Large intestine (tissue), 3 donors: ENCODE measurements around the gene TTC12. TPM values are rescaled to one million over a fixed set of nuclear protein-coding genes. Genes with fewer than 3 reads are reported as not detected.

Experiments
- DNase-seq, 2 donors: peaks; one replicate each; pipeline versions ENCODE4 v3.0.0 to v3.0.0-alpha.2; 2013
- H3K27ac ChIP-seq: one replicate; pipeline ENCODE4 v1.5.1; 2013; ENCODE audit warnings: low read length
- H3K27me3 ChIP-seq: 2 replicates; pipeline ENCODE4 v1.6.1; 2013; ENCODE audit warnings: low read length; ENCODE audit not compliant: control insufficient read depth, insufficient read depth
- H3K36me3 ChIP-seq: 2 replicates; pipeline ENCODE4 v1.6.1; 2013; ENCODE audit warnings: low read length; ENCODE audit not compliant: control insufficient read depth, insufficient read depth
- H3K4me1 ChIP-seq: one replicate; pipeline ENCODE4 v1.6.1; 2013; ENCODE audit warnings: low read length; ENCODE audit not compliant: control insufficient read depth, insufficient read depth
- H3K4me3 ChIP-seq: one replicate; pipeline ENCODE4 v1.5.1; 2013; ENCODE audit warnings: low read length
- H3K9me3 ChIP-seq: one replicate; pipeline ENCODE4 v1.6.1; 2013; ENCODE audit warnings: mild to moderate bottlenecking, low read depth, low read length, moderate library complexity; ENCODE audit not compliant: control insufficient read depth
- WGBS: methylation state at CpG from one replicate; pipeline ENCODE4 v1.1.5; 2013; ENCODE audit warnings: low lambda C conversion rate; ENCODE audit not compliant: insufficient coverage; 5-methylcytosine and 5-hydroxymethylcytosine counted together
- polyA plus RNA-seq: library from polyadenylated mRNA; unstranded; fragments of 120-200 nt; gene quantifications from one replicate; pipeline ENCODE4 v1.2.1, GENCODE V29; 2013

TTC12 gene
- polyA plus RNA-seq, 1 donor, result 17.6 TPM

DNA sequence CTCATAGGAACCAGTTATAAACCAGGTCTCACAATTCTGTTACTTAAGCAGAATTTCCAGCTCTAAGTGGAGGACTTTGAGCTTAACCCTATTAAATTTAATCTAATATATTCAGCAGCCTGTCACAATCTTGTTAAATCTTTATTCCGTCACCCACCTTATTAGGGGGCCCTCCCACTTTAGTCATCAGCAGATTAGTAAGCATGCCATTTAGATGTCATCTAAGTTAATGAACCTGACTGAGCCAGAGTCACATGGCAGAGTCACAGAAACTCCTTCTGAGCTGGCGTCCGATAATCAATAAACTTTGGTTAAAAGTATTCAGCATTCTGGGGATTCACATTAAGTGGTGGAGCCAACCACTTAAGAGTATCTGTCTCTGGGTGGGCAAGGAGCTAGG, 35.1 kb downstream of the TTC12 start:
- 83% methylated on average over 1 of the region's 3 CpGs for WGBS
- no peaks in the 10 kb centered on the region for H3K27me3 ChIP-seq
- H3K36me3 ChIP-seq, result peaks cover 14% of the 10 kb centered on the region
- no peak overlapping the region for H3K4me3 ChIP-seq
- no peak overlapping the region for H3K27ac ChIP-seq
- peaks cover 4% of the 10 kb centered on the region for H3K4me1 ChIP-seq
- no peaks in the 10 kb centered on the region for H3K9me3 ChIP-seq
- DNase-seq, result no peak

DNA sequence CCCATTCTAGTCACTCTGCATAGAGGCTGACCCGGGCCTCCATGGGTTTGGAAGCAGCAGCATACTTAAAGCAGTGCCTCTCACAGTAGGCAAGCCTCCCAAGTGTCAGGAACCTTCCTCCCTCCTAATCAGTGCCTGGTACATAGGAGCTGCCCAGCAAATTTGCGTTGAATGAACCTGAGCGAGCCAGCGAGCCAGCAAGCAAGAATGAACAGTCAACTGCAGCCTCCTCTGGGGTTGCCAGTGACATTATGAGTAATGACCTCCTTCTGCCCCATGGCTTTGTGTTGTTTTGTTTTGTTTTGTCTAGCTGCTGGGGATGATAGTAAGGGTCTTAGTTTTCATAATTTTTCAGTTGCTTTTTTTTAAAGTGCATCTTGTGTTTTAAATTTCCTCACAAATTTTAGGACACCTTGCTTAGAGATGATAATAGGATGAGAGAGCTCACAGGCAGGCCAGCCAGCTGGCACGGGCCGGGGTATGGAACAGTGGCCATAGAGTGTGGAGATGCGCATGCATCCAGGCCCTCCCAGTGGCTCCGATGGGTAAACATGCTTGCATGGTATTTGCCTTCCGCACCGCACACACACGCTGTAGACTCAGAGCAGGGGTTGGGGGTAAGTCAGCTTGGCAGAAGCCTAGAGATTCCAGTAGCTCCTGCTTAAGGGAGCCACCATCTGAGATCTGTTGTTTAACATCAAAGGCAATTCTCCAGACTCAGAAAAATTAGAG, 36.1 kb downstream of the TTC12 start:
- H3K36me3 ChIP-seq, result peaks cover 13% of the 10 kb centered on the region
- WGBS, result no CpG with 5 or more reads among the region's 11 CpGs
- H3K9me3 ChIP-seq, result peaks cover 3% of the 10 kb centered on the region
- H3K27ac ChIP-seq, result no peak overlapping the region
- H3K27me3 ChIP-seq, result no peaks in the 10 kb centered on the region
- no peak overlapping the region for H3K4me3 ChIP-seq
- peaks cover 4% of the 10 kb centered on the region for H3K4me1 ChIP-seq
- no peak for DNase-seq

DNA sequence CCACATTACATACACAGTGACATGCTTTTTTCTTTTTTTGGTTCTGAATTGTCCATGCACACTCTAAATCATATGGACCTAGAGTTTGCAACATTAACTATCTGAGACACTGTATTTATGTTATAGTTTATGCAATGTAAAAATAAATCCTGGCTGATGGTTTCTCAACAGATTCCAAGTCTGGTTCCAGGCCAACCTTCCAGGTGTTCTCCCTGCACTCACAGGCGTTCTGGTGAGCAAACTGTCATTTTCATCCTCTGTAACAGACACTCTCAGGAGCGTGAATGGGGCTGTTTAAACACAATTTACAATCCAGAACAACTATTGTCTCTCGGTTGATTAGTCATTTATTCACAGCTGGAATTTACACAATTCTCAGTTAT, 36.7 kb downstream of the TTC12 start:
- Histone ChIP-seq H3K27ac (peak overlapping the region; percentile 9), H3K4me1 (peaks cover 4% of the 10 kb centered on the region), H3K36me3 (peaks cover 13% of the 10 kb centered on the region), H3K4me3 (no peak overlapping the region), H3K9me3 (peaks cover 3% of the 10 kb centered on the region), H3K27me3 (no peaks in the 10 kb centered on the region)
- WGBS, result no CpG with 5 or more reads among the region's 3 CpGs
- DNase-seq, result no peak

DNA sequence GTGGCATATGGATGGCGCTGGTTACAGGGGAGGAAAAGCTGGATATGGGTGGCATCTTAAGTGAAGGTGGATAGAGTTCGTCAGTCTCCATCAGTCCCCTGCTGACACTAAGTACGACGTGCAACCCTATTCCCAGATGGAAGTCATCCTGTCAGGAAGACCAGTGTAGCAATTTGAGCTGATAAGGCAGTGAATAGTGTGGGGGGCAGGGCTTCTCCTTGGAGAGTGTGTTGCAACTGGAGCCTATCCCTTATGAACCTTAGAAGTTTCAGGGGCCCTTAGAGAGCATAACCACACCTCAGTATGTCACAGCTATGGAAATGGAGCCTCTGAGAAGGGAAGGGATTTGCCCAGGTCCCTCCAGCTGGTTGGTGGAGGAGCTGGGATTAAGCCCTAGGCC, 37.1 kb downstream of the TTC12 start:
- Histone ChIP-seq H3K4me1 (peaks cover 4% of the 10 kb centered on the region), H3K9me3 (peaks cover 3% of the 10 kb centered on the region), H3K4me3 (no peak overlapping the region), H3K27ac (peak overlapping the region; percentile 64), H3K27me3 (no peaks in the 10 kb centered on the region), H3K36me3 (peaks cover 16% of the 10 kb centered on the region)
- DNase-seq, result peak; percentile 71 to 84
- WGBS, result 20% methylated on average over 1 of the region's 4 CpGs

DNA sequence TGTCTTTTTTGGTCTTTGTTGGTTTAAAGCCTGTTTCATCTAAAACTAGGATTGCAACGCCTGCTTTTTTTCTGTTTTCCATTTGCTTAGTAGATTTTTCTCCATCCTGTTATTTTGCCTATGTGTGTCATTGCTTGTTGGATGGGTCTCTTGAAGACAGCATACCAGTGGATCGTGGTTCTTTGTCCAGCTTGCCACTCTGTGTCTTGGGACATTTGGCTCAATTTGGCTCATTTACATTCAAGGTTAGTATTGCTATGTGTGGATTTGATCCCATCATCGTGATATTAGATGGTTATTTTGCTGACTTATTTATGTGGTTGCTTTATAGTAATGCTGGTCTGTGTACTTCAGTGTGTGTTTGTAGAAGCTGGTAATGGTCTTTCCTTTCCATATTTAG, 41.8 kb downstream of the TTC12 start:
- Histone ChIP-seq H3K27me3 (no peaks in the 10 kb centered on the region), H3K9me3 (peaks cover 3% of the 10 kb centered on the region), H3K36me3 (peaks cover 36% of the 10 kb centered on the region), H3K4me1 (peaks cover 4% of the 10 kb centered on the region), H3K4me3 (no peak overlapping the region), H3K27ac (no peak overlapping the region)
- no peak for DNase-seq
- 100% methylated on average over 1 of the region's 3 CpGs for WGBS

DNA sequence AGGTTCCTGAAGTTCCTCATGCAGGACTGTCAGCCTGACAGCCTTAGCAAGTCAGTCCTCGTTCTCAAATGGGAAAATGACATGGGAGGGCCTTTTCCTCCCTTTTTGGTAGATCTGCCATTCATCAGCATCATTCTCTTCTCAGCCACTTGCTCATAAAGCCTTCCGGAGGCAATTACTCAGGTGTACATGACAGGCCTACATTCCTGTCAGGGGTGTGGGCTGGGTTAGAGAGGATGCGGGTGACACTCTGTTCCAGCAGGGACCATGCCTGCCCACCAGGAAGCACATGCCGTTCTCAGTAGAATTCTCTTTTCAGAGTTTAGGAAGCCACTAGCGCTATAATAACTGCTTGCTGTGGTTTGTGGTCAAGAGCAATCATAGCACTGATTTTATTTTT, 49.0 kb downstream of the TTC12 start:
- Histone ChIP-seq H3K27ac (no peak overlapping the region), H3K27me3 (no peaks in the 10 kb centered on the region), H3K36me3 (peaks cover 78% of the 10 kb centered on the region), H3K4me3 (no peak overlapping the region), H3K9me3 (no peaks in the 10 kb centered on the region), H3K4me1 (no peaks in the 10 kb centered on the region)
- no peak for DNase-seq
- no CpG with 5 or more reads among the region's 5 CpGs for WGBS

DNA sequence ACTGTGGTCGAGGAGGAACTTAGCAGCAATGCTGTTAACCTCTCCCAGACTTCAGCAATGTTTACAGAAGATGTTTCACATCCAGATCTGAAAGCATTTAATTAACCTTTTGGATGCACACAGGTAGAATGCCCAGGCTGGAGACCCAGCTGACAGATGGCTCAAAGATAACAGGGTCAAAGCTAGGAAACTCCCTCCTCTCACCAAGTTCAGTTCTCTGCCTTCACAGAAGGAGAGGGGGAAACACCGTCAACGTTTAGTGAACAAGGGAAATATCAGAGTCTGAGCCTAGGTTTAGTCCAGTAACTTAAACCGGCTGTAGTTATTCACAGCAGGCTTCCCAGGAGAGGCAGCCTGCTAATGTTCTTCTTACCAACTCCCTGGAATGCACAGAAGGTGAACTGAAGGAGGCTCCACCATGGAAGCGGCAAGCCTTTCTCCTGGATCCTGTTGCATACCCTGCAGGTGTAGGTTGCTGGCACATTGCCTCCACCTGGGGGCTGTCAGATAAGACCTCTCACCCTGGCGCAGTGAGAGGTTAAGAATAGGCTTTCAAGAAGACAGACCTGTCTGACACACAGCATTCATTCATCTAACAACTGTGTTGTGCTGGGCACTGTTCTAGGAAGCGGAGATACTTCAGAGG, 49.7 kb downstream of the TTC12 start:
- Histone ChIP-seq H3K4me3 (no peak overlapping the region), H3K27me3 (no peaks in the 10 kb centered on the region), H3K36me3 (peaks cover 74% of the 10 kb centered on the region), H3K27ac (no peak overlapping the region), H3K9me3 (no peaks in the 10 kb centered on the region), H3K4me1 (no peaks in the 10 kb centered on the region)
- DNase-seq, result no peak
- no CpG with 5 or more reads among the region's 7 CpGs for WGBS

DNA sequence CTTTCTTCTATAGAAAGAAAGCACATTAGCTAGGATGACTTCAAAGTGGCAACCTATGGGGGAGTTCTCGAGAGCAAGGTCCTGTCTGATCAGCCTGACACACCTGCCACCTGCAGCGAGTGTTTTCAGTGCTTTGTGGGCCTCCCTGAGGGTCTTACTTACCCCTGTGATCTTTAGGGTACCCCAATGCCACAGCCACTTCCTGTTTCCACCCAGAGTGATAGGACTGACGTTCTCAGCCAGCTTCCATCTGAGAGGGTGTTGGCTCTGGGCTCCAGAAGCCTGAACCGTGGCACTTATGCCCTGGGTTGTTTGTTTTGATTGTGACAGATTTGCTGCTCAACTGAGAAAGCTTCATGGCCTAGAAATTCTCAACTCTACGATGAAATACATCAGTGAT, 51.5 kb downstream of the TTC12 start:
- Histone ChIP-seq H3K4me1 (no peaks in the 10 kb centered on the region), H3K36me3 (peaks cover 60% of the 10 kb centered on the region), H3K27ac (no peak overlapping the region), H3K27me3 (no peaks in the 10 kb centered on the region), H3K9me3 (no peaks in the 10 kb centered on the region), H3K4me3 (no peak overlapping the region)
- no peak for DNase-seq
- WGBS, result no CpG with 5 or more reads among the region's 5 CpGs

DNA sequence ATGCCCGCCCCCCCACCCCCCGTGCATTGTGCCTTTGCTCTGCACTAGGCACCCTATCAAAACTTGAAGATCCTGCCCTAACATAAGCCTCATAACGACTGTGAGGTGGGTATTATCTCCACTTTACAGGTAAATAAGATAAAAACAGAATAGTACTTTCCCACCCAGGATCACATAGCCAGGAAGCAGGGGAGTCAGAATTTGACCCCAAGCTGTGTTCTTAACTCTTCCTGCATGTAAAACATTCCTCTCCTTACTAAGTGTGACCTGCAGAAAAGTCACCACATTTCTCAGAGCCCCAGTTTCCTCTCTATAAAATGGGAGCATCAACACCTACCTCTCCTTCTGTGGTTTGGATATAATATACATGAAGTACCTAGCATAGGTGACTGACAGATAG, 55.0 kb downstream of the TTC12 start:
- no CpG with 5 or more reads among the region's 3 CpGs for WGBS
- no peak overlapping the region for H3K4me3 ChIP-seq
- no peaks in the 10 kb centered on the region for H3K9me3 ChIP-seq
- no peaks in the 10 kb centered on the region for H3K27me3 ChIP-seq
- H3K36me3 ChIP-seq, result peaks cover 31% of the 10 kb centered on the region
- no peaks in the 10 kb centered on the region for H3K4me1 ChIP-seq
- DNase-seq, result no peak
- no peak overlapping the region for H3K27ac ChIP-seq

DNA sequence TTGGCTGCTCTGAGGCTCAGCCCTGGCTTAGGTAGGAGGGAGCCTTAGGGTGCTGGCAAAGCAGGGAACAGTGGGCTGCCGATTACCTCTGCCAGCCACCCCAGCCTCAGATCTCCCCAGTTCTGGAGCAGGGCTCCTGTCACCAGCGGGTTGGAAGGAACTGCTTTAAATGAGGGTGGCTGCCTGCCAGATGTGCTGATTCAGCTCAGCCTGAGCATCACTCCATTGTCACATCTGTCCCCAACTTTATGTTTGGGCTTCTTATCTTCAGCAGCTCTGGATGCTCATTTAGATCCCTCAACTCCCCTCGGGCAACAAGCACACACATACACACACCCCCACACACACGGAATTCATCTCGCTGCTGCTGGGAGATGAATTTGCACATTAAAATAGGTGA, 56.3 kb downstream of the TTC12 start:
- no peaks in the 10 kb centered on the region for H3K27me3 ChIP-seq
- H3K4me3 ChIP-seq, result no peak overlapping the region
- H3K9me3 ChIP-seq, result no peaks in the 10 kb centered on the region
- DNase-seq, result no peak
- 83% methylated on average over 1 of the region's 5 CpGs for WGBS
- H3K27ac ChIP-seq, result no peak overlapping the region
- peaks cover 19% of the 10 kb centered on the region for H3K36me3 ChIP-seq
- no peaks in the 10 kb centered on the region for H3K4me1 ChIP-seq

DNA sequence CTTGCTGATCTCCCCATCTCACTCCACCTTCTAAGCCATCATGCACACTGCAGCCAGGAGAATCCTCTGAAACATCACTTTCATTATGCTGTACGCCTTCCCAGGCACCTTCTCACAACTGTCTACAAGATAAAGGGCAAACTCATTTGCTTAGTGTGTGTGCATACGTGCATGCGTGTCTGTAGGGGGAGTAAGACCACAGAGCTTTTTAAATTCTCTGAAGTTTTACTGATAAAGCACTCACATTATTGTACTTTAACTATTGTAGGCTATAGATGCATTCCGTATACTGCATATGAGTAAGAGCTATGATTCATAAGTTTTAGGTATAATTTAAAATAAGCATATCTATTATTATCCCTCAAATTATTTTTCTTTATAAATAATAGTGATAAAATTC, 57.9 kb downstream of the TTC12 start:
- Histone ChIP-seq H3K4me1 (no peaks in the 10 kb centered on the region), H3K36me3 (peaks cover 8% of the 10 kb centered on the region), H3K9me3 (no peaks in the 10 kb centered on the region), H3K4me3 (no peak overlapping the region), H3K27me3 (no peaks in the 10 kb centered on the region), H3K27ac (no peak overlapping the region)
- WGBS, result no CpG with 5 or more reads among the region's 4 CpGs
- DNase-seq, result no peak
